ENCODE data around the gene MAPK11.

GRCh38 chr22:50318356-50318697 lies 48.1 kb upstream of the MAPK11 start:
- TF ChIP-seq, protein P1, sequence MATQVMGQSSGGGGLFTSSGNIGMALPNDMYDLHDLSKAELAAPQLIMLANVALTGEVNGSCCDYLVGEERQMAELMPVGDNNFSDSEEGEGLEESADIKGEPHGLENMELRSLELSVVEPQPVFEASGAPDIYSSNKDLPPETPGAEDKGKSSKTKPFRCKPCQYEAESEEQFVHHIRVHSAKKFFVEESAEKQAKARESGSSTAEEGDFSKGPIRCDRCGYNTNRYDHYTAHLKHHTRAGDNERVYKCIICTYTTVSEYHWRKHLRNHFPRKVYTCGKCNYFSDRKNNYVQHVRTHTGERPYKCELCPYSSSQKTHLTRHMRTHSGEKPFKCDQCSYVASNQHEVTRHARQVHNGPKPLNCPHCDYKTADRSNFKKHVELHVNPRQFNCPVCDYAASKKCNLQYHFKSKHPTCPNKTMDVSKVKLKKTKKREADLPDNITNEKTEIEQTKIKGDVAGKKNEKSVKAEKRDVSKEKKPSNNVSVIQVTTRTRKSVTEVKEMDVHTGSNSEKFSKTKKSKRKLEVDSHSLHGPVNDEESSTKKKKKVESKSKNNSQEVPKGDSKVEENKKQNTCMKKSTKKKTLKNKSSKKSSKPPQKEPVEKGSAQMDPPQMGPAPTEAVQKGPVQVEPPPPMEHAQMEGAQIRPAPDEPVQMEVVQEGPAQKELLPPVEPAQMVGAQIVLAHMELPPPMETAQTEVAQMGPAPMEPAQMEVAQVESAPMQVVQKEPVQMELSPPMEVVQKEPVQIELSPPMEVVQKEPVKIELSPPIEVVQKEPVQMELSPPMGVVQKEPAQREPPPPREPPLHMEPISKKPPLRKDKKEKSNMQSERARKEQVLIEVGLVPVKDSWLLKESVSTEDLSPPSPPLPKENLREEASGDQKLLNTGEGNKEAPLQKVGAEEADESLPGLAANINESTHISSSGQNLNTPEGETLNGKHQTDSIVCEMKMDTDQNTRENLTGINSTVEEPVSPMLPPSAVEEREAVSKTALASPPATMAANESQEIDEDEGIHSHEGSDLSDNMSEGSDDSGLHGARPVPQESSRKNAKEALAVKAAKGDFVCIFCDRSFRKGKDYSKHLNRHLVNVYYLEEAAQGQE (IDR thresholded peaks at IDR 0.05; ENCODE audit: insufficient read depth in 1 of 2, low read depth in 2 of 2, low read length in 2 of 2): no peak
- TF ChIP-seq POLR2AphosphoS5 (IDR thresholded peaks at IDR 0.05; ENCODE audit: low read depth, low read length): no peak
- TF ChIP-seq TAF1 (IDR thresholded peaks at IDR 0.05; ENCODE audit: borderline replicate concordance, insufficient read depth, low read length): no peak

Measured in PFSK-1 (cell line).